ENCODE data around the gene XXYLT1. TPM values are rescaled to one million over a fixed set of nuclear protein-coding genes. Genes with fewer than 3 reads are reported as not detected.

Gene XXYLT1
- total RNA-seq, 1 experiment from 2014 or later, result 23.4 TPM

- Mint-ChIP-seq H3K4me1 (peaks cover 42% of the 10 kb centered on the region), H3K9me3 (no peaks in the 10 kb centered on the region), H3K4me3 (no peak overlapping the region), H3K27me3 (ENCODE audit: low read depth) (no peaks in the 10 kb centered on the region), H3K36me3 (no peaks in the 10 kb centered on the region), H3K27ac (no peak overlapping the region)
- ChIA-PET CTCF (no interaction called here), POLR2A (no interaction called here)
- DNase-seq (ENCODE audit: low spot score) (no peak), ATAC-seq (no peak)
- no peak for TF ChIP-seq GRHL2 (CRISPR knock-in tag; IDR thresholded peaks at IDR 0.05; ENCODE audit: insufficient replicate concordance, severe bottlenecking)
- no peak for TF ChIP-seq GABPB1 (CRISPR knock-in tag; IDR thresholded peaks at IDR 0.05)
- no peak for TF ChIP-seq NFYB (CRISPR knock-in tag; conservative IDR thresholded peaks at IDR 0.05; ENCODE audit: low read depth)
- TF ChIP-seq ARID4B (CRISPR knock-in tag; IDR thresholded peaks at IDR 0.05; ENCODE audit: borderline replicate concordance), result no peak
- no peak for TF ChIP-seq GTF2I (CRISPR knock-in tag; conservative IDR thresholded peaks at IDR 0.05)
These were observed 192.0 kb downstream of the XXYLT1 start for GRCh38 chr3:195078891-195079440.

DNA sequence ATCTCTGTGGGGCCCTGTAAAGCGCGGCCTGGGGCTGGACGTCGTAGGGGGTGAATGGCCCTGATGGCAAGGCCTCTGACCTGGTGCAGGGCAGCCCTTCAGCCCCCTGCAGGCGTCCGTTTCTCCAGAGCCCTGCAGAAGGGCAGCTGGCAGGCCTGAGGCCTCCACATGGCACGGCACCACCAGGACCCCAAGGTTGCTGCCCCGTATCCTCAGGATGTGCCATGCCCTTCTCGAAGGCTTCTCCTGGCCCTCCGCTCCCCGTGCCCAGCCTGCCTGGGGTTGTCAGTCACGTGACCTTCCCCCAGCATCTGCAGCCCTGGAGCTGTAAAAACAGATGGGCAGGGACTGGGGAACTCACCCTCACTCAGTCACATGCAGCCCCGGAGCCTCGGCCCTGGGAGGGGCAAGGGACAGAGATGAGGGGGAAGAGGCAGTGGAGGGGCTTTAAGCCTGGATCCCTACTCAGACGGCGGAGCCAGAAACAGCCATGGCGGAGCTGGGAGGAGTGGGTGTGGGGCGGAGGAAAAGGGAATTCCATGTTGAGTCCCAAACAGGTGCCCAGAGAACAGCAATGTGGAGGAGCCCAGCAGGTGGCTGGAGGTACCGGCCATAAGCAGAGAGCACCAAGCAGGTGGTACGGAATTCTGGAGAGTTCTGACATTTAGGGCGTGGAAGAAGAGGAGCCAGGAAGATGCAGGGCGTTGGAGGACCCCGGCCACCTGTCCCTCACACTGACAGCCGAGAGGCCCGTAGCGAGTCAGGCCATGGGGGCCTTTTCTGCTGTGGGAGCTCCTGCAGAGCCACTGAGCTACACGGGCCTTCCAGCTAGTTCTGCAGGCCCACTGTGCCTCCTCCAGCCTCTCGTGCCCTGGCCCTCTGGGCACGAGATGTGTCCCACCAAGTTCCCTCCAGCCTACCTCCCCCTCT lies 193.1 kb downstream of the XXYLT1 start:
- H3K36me3 Mint-ChIP-seq, result no peaks in the 10 kb centered on the region
- TF ChIP-seq, protein P1, sequence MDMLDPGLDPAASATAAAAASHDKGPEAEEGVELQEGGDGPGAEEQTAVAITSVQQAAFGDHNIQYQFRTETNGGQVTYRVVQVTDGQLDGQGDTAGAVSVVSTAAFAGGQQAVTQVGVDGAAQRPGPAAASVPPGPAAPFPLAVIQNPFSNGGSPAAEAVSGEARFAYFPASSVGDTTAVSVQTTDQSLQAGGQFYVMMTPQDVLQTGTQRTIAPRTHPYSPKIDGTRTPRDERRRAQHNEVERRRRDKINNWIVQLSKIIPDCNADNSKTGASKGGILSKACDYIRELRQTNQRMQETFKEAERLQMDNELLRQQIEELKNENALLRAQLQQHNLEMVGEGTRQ (CRISPR knock-in tag; IDR thresholded peaks at IDR 0.05), result 0 out of 2 replicates have a peak, but pooled peaks have one; percentile 45
- TF ChIP-seq USF1 (CRISPR knock-in tag; IDR thresholded peaks at IDR 0.05), result 0 out of 2 replicates have a peak, but pooled peaks have one; percentile 35
- no peak for TF ChIP-seq MYBL2 (CRISPR knock-in tag; IDR thresholded peaks at IDR 0.05)
- TF ChIP-seq, protein P2, sequence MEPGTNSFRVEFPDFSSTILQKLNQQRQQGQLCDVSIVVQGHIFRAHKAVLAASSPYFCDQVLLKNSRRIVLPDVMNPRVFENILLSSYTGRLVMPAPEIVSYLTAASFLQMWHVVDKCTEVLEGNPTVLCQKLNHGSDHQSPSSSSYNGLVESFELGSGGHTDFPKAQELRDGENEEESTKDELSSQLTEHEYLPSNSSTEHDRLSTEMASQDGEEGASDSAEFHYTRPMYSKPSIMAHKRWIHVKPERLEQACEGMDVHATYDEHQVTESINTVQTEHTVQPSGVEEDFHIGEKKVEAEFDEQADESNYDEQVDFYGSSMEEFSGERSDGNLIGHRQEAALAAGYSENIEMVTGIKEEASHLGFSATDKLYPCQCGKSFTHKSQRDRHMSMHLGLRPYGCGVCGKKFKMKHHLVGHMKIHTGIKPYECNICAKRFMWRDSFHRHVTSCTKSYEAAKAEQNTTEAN (CRISPR knock-in tag; IDR thresholded peaks at IDR 0.05), result no peak
- no peak for TF ChIP-seq ELF4 (CRISPR knock-in tag; IDR thresholded peaks at IDR 0.05; ENCODE audit: low read depth)
- no peak overlapping the region for H3K4me3 Mint-ChIP-seq
- no peak for ATAC-seq
- no peak for DNase-seq (ENCODE audit: low spot score)
- peaks cover 35% of the 10 kb centered on the region for H3K4me1 Mint-ChIP-seq
- H3K27ac Mint-ChIP-seq, result no peak overlapping the region
- H3K9me3 Mint-ChIP-seq, result no peaks in the 10 kb centered on the region
- ChIA-PET POLR2A (no interaction called here), CTCF (no interaction called here)
- no peaks in the 10 kb centered on the region for H3K27me3 Mint-ChIP-seq (ENCODE audit: low read depth)

DNA sequence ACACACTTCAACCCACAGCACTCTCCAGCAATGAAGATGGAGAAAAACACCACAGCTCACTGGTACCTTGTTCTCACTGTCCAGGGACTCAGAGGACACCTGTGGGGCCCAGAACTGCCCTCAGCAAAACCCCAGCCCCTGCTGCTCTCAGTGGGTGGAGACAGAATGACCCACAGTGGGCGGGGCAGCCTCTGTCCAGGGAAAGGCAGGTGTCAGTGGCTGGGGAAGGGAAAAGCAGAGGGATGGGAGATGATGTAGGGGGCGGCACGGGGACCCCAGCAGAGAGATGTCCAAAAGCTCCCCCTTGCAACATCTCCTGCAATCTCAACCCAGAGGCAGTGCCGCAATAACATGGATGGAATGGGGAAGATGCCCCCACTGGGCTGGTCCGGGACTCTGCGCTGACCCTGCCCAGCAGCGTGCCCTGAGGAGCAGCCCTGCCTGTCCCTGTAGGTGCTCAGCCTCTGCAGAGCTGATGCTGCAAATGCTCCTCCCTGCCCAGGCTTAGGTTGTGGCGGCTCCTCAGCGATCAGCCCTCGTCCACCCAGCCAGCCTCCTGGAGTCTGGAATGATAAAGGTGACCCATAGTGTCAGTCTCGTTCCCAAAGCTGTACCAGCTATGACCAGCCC lies 193.9 kb downstream of the XXYLT1 start:
- no peak for ATAC-seq
- CTCF ChIA-PET, result no interaction called here

More for the DNA sequence above, 193.9 kb downstream of the XXYLT1 start:
- Mint-ChIP-seq H3K9me3 (no peaks in the 10 kb centered on the region), H3K4me3 (no peak overlapping the region), H3K27ac (peak overlapping the region; percentile 62; the same call in 1 of the 2 replicates), H3K4me1 (peaks cover 30% of the 10 kb centered on the region), H3K36me3 (no peaks in the 10 kb centered on the region), H3K27me3 (ENCODE audit: low read depth) (no peaks in the 10 kb centered on the region)
- POLR2A ChIA-PET, result no interaction called here
- TF ChIP-seq, protein P3, sequence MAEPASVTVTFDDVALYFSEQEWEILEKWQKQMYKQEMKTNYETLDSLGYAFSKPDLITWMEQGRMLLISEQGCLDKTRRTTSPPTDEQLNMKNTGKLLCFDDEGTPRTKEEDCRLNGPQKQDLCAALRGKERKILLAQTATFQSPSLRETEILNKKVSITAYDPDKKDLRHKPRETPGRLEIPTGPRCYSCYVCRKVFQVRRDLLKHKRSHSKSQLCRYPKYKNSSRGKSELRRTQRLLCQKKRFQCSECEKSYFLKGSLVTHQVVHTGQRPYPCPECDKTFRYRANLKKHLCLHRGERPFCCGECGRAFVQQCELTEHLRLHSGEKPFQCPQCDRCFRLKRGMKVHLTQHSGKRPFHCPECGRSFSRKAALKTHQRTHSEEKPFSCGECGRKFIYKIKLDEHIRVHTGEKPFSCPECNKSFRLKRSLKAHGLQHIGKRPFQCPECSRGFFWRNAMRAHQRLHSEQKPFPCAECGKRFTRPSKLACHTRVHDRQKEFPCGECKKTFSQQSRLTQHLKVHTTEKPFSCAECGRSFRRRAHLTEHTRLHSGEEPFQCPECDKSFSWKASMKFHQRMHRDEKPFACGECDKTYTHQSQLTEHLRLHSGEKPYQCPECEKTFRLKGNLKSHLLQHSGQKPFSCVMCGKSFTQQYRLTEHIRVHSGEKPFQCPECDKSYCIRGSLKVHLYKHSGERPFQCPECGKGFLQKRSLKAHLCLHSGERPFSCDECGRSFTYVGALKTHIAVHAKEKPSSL (CRISPR knock-in tag; conservative IDR thresholded peaks at IDR 0.05), result no peak
- no peak for TF ChIP-seq TP53 (CRISPR knock-in tag; IDR thresholded peaks at IDR 0.05)
- DNase-seq (ENCODE audit: low spot score), result peak; percentile 5

All from WTC11 (cell line).